NCI-H446 (cell line): Measurements from ENCODE around the gene ASCL2.

ENCODE experiments used
- DNase-seq, 2 experiments: peaks; one replicate each; lab custom pipeline; 2025; lab: John Stamatoyannopoulos, UW

ASCL2 gene

DNA sequence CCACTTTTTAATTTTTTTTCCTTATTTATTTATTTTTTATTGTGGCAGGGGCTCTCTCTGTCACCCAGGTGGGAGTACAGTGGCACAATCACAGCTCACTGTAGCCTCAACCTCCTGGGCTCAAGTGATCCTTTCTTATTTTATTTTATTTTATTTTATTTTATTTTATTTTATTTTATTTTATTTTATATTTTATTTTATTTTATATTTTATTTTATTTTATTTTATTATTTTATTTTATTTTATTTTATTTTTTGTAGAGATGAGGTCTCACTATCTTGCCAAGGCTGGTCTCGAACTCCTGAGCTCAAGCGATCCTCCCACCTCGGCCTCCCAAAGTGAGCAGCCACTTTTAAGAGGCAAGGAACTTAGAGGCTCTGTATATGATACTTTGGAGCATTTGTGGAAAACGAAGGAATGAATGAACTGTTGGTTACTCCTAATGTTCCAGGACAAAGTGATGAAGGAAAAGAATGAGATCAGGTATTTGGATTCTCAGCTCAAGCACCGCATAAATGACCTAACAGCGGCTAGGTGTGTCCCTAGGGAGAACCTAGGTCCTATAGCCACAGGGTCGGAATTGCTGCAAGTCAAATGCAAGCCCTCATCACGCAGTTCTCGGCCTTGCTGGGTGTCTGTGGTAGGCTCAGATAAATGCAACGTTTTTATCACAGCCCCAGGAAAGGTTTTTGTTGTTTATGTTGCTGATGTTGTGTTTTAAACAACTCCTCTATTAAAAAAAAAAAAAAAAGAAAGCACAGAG lies 36.5 kb downstream of the ASCL2 start:
- DNase-seq: no peak

DNA sequence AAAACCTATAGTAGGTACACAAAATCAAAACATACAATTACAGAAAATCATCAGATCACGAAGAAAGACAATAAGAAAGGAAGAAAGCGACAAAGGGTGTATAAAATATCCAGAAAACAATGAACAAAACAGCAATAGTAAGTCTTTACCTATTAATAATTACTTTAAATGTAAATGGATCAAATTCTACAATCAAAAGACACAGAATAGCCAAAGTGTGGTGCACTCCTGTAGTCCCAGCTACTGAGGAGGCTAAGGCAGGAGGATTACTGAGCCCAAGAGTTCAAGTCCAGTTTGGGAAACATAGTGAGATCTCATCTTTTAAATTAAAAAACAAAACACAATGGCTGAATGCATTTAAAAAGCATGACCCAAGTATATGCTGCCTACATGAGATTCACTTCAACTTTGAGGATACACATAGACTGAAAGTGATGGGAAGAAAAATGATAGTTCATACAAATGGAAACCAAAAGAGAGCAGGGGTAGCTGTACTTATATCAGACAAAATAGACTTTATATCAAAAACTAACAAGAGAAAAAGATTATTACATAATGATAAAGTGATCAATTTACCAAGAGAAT lies 40.6 kb downstream of the ASCL2 start:
- no peak for DNase-seq

DNA sequence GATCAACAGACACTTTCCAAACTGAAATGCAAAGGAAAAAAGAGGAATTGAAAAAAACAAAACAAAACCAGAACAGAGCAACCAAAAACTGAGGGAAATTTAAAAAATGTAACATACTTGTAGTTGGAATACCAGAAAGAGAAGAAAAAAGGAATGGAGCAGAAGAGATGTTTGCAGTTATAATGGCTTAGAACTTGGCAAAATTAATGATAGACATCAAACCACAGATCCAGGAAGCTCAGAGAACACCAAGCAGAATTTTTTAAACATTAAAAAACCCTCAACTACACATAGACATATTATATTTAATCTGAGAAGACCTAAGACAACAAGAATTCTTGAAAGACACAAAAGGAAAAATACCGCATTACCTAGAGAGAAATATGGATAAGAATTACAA lies 46.1 kb downstream of the ASCL2 start:
- no peak for DNase-seq

GRCh38 chr11:2223153-2223794 lies 47.1 kb downstream of the ASCL2 start:
- no peak for DNase-seq

- DNase-seq: no peak
Observed at GRCh38 chr11:2222451-2222850, 47.9 kb downstream of the ASCL2 start.

DNA sequence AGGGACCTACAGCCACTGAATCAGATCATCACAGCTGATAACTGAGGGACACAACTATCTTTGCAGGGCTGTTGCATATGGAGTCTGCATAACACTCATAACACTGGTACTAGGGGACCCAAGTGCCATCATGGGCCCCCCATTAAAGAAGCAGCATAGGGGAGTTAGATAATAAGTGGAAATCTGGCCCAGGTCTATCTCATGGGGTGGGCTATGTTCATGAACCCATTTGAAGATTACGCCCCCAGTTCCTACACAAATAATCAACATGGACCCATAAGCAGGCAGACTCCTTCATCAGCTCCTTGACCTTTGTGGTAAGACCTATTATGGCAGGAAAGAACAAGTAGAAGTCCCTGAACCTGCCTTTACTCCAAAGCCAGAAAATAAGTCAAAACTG lies 48.8 kb downstream of the ASCL2 start:
- DNase-seq: no peak

- DNase-seq: no peak
Observed at GRCh38 chr11:2221024-2221423, 49.4 kb downstream of the ASCL2 start.

DNA sequence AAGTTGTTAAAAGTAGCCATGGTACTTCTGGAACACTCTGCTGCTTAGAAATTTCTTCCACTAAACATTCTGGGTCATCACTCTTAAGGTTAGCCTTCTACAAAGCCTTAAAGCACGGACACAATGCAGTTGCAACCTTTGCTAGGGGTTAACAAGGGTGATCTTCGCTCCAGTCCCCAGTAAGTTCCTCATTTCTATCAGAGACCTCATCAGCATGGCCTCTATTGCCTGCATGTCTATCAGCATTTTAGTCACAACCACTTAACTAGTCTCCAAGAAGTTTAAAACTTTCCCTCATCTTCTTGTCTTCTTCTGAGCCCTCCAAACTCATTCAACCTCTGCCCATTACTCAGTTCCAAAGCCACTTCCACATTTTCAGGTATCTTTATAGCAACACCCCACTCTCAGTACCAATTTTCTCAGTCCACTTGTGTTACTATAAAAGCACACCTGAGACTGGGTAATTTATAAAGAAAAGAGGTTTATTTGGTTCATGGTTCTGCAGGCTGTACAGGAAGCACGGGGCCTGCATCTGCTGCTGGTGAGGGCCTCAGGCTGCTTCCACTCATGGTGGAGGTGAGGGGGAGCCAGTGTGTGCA lies 50.1 kb downstream of the ASCL2 start:
- no peak for DNase-seq

DNA sequence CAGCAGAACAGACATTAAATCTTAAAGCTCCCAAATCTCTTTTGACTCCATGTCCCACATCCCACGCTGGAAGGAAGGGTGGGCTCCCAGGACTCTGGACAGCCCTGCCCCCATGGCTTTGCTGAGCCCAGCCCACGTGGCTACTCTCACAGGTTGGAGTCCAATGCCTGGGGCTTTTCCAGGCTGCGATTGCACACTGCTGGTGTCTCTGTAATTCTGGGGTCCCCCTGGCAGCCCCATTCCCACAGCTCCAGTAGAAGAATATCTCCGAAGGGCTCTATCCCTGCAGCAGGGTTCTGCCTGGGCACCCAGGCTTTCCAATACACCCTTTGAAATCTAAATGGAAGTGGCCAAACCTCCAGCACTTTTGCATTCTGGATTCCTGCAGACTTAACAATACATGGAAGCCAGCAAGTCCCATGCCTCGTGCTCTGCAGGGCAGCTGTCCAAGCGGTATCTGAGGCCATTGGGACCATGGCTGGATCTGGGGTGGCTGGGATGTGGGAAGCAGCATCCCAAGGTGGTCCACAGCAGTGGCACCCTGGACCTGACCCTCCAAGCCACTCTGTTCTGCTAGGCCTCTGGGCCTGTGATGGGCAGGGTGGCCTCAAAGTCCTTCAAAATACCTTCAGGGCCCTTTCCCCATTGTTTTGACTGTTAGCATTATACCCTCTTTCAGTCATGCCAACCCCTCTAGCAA lies 50.9 kb downstream of the ASCL2 start:
- no peak for DNase-seq
